Gastrocnemius medialis (tissue), 4 donors: ENCODE results near the gene ZNF880. TPM values are rescaled to one million over a fixed set of nuclear protein-coding genes. Genes with fewer than 3 reads are reported as not detected.
"Not testable (repeated sequence)": the region's sequence is repeated elsewhere in the genome, so short reads cannot be mapped to it uniquely, and the experiment has no call there.

Source experiments
- ATAC-seq, 2 donors: fragments of 150-250 bp; one replicate each; pipeline ENCODE4 v1.9.1; 2016
- DNase-seq, 2 donors: peaks; one replicate each; pipeline ENCODE4 v3.0.0-alpha.2; 2019
- H3K27ac ChIP-seq, 4 donors: fragments of 200-600 bp; sonication (generic); 1 replicate in 1 of 4; 2 replicates in 3 of 4; pipeline ENCODE4 v1.5.1; 2016 to 2018; ENCODE audit warnings: mild to moderate bottlenecking in 2 of 4, moderate library complexity in 1 of 4
- H3K27me3 ChIP-seq, 3 donors: fragments of 200-600 bp; sonication (generic) in 2 of 3; 1 replicate in 1 of 3; 2 replicates in 2 of 3; pipeline versions ENCODE4 v1.5.1 to v1.6.0; 2016 to 2019; ENCODE audit warnings: mild to moderate bottlenecking in 1 of 3, moderate library complexity in 1 of 3
- H3K36me3 ChIP-seq, 2 donors: fragments of 200-600 bp; sonication (generic) in 1 of 2; one replicate each; pipeline ENCODE4 v1.5.1; 2017 to 2018
- H3K4me1 ChIP-seq, 2 donors: fragments of 200-600 bp; sonication (generic) in 1 of 2; one replicate each; pipeline ENCODE4 v1.5.1; 2016 to 2017; ENCODE audit warnings: mild to moderate bottlenecking in 2 of 2
- H3K4me3 ChIP-seq, 4 donors: fragments of 200-600 bp; sonication (generic) in 3 of 4; 1 replicate in 1 of 4; 2 replicates in 3 of 4; pipeline ENCODE4 v1.5.1; 2016 to 2019; ENCODE audit warnings: mild to moderate bottlenecking in 2 of 4
- H3K9me3 ChIP-seq, 3 donors: fragments of 200-600 bp; sonication (generic) in 2 of 3; 1 replicate in 1 of 3; 2 replicates in 2 of 3; pipeline ENCODE4 v1.5.1; 2016 to 2019
- POLR2A ChIP-seq, 2 donors: fragments of 450-650 bp; IDR thresholded peaks; one replicate each; pipeline ENCODE4 v1.6.1; 2017; ENCODE audit warnings: antibody characterized with exemption in 2 of 2, mild to moderate bottlenecking in 2 of 2, moderate library complexity in 2 of 2
- in situ Hi-C, 4 donors: fragments of 200-750 bp; cut with MboI; loops; one replicate each; pipeline versions ENCODE4 v1.15.0 to v1.8.0; 2017; ENCODE audit warnings: low sequenced_read_pairs in 4 of 4
- intact Hi-C: fragments of 100-400 bp; cut with DNase I; formaldehyde crosslinking; loops from one replicate; pipeline ENCODE4 v1.15.1; 2023; ENCODE audit warnings: low total_unique reads
- total RNA-seq, 4 donors: library from RNA; depleted of rRNA; stranded (reverse); fragments of >200 nt; gene quantifications; one replicate each; pipeline versions ENCODE4 v1.1.0 to v1.2.3, GENCODE V29; 2016
- TF ChIP-seq, protein P1 (sequence below), 5 experiments: fragments of 450-650 bp in 3 of 5; fragments of 200-600 bp in 2 of 5; sonication (generic) in 2 of 5; IDR thresholded peaks in 4 of 5; conservative IDR thresholded peaks in 1 of 5; 1 replicate in 4 of 5; 2 replicates in 1 of 5; pipeline ENCODE4 v1.5.1; 2016 to 2019; ENCODE audit warnings: antibody characterized with exemption in 5 of 5, mild to moderate bottlenecking in 3 of 5, moderate library complexity in 3 of 5

Gene ZNF880
- total RNA-seq, 4 donors from 2014 or later: 6.1 to 12.7 (median 7.9) TPM

- peak within 1 kb of the TSS; percentile 72 to 81 (median 78) for H3K27ac ChIP-seq
- DNase-seq (peak; percentile 70 to 73), ATAC-seq (peak; percentile 94 to 99)
- peaks cover 6 to 8% of the 10 kb centered on the region in 2 donors for H3K4me1 ChIP-seq
- TF ChIP-seq POLR2A (IDR thresholded peaks at IDR 0.05): peak in 1 of 2 donors; percentile 46
- TF ChIP-seq, protein P1, sequence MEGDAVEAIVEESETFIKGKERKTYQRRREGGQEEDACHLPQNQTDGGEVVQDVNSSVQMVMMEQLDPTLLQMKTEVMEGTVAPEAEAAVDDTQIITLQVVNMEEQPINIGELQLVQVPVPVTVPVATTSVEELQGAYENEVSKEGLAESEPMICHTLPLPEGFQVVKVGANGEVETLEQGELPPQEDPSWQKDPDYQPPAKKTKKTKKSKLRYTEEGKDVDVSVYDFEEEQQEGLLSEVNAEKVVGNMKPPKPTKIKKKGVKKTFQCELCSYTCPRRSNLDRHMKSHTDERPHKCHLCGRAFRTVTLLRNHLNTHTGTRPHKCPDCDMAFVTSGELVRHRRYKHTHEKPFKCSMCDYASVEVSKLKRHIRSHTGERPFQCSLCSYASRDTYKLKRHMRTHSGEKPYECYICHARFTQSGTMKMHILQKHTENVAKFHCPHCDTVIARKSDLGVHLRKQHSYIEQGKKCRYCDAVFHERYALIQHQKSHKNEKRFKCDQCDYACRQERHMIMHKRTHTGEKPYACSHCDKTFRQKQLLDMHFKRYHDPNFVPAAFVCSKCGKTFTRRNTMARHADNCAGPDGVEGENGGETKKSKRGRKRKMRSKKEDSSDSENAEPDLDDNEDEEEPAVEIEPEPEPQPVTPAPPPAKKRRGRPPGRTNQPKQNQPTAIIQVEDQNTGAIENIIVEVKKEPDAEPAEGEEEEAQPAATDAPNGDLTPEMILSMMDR (IDR thresholded peaks at IDR 0.05 in 4 of 5, conservative IDR thresholded peaks at IDR 0.05 in 1 of 5): no peak
- peak within 1 kb of the TSS; percentile 76 to 95 (median 90) for H3K4me3 ChIP-seq
- no peaks in the 10 kb centered on the region for H3K36me3 ChIP-seq
- intact Hi-C loops (loop anchor here (1.0 kb wide), 2 partner anchors 33 to 39 kb away; partner anchors contain the start of genes ZNF480 and ZNF880), in situ Hi-C loops (no loop called here)
- H3K9me3 ChIP-seq: peaks cover 6 to 28% (median 13%) of the 10 kb centered on the region in 3 donors
- no peaks in the 10 kb centered on the region for H3K27me3 ChIP-seq
Measured at GRCh38 chr19:52336117-52336790, 33.5 kb upstream of the ZNF880 start, which contains the start of gene ZNF610. ZNF610 (plus strand) TSS chr19:52336243; CDS start chr19:52349173, 12,930 bp downstream.

DNA sequence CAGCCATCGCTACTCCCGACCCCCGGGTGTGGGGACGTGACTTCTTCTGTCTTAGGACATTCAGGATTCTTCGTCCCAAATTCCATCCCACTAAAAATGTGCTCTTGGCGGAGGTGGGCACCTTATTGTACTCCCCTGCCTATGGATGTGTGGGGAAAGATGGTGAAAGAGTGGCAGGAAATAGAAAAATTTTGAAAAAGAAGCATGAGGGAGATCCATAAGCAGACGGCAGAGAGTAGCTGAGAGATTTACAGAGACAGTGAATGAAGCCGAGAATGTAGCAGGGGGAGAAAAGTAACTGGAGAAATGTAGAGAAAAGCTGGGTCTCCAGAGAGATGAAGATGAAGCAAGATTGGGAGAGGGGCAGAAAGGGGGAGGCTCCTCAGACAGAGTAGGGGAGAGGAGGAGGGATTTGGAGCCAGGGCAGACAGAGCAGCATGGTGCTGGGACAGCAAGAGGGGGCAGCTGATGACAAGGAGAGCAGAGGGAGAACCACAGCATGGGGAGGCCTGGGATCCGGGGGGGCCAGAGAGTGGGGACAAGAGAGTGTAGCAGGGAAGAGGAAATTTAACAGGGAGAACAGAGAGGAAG is 32.8 kb upstream of the ZNF880 start:
- no peak for ATAC-seq
- intact Hi-C loops: loop anchor here (1.0 kb wide), 2 partner anchors 32 to 40 kb away; partner anchors contain the start of genes ZNF480 and ZNF880

DNA sequence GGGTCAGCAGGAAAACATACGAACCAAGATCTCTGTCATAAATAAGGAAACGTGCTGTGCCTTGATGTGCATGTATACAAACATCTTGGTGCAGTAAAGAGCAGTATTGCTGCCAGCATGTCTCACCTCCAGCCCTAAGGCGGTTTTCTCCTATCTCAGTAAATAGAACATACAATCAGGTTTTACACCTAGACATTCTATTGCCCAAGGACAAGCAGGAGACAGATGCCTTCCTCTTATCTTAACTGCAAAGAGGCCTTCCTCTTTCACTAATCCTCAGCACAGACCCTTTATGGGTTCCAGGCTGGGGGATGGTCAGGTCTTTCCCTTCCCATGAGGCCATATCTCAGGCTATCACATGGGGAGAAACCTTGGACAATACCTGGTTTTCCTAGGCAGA is 30.7 kb upstream of the ZNF880 start:
- ATAC-seq, in situ Hi-C loops, H3K9me3 ChIP-seq, H3K27me3 ChIP-seq, H3K4me3 ChIP-seq, DNase-seq, intact Hi-C loops, H3K4me1 ChIP-seq, H3K36me3 ChIP-seq, H3K27ac ChIP-seq: not testable (repeated sequence)

More for the DNA sequence above, 32.8 kb upstream of the ZNF880 start:
- TF ChIP-seq, protein P1 (IDR thresholded peaks at IDR 0.05 in 4 of 5, conservative IDR thresholded peaks at IDR 0.05 in 1 of 5): no peak
- no peak for TF ChIP-seq POLR2A (IDR thresholded peaks at IDR 0.05)
- Histone ChIP-seq H3K4me1 (peaks cover 6 to 8% of the 10 kb centered on the region in 2 donors), H3K36me3 (no peaks in the 10 kb centered on the region), H3K4me3 (peak overlapping the region; percentile 76 to 95 (median 90)), H3K27me3 (no peaks in the 10 kb centered on the region), H3K9me3 (peaks cover 0 to 22% (median 7%) of the 10 kb centered on the region in 3 donors), H3K27ac (peak overlapping the region; percentile 72 to 81 (median 78))
- DNase-seq: no peak
- in situ Hi-C loops: no loop called here

- H3K4me3 ChIP-seq: no peak overlapping the region
- ATAC-seq (no peak), DNase-seq (no peak)
- no peak overlapping the region for H3K27ac ChIP-seq
- TF ChIP-seq, protein P1 (IDR thresholded peaks at IDR 0.05 in 4 of 5, conservative IDR thresholded peaks at IDR 0.05 in 1 of 5): peak in 2 of 5 experiments; percentile 30 to 41
- TF ChIP-seq POLR2A (IDR thresholded peaks at IDR 0.05): no peak
- H3K9me3 ChIP-seq: no peaks in the 10 kb centered on the region
- no peaks in the 10 kb centered on the region for H3K27me3 ChIP-seq
- intact Hi-C loops: no loop called here
- in situ Hi-C loops: no loop called here
- no peaks in the 10 kb centered on the region for H3K4me1 ChIP-seq
- H3K36me3 ChIP-seq: peaks cover 0 to 12% of the 10 kb centered on the region in 2 donors
Measured at GRCh38 chr19:52343548-52343947, 26.2 kb upstream of the ZNF880 start.

- DNase-seq (no peak), ATAC-seq (no peak)
- H3K4me1 ChIP-seq: no peaks in the 10 kb centered on the region
- peaks cover 0 to 23% of the 10 kb centered on the region in 2 donors for H3K36me3 ChIP-seq
- H3K4me3 ChIP-seq: no peak overlapping the region
- TF ChIP-seq, protein P1 (IDR thresholded peaks at IDR 0.05 in 4 of 5, conservative IDR thresholded peaks at IDR 0.05 in 1 of 5): no peak
- no peak for TF ChIP-seq POLR2A (IDR thresholded peaks at IDR 0.05)
- intact Hi-C loops: no loop called here
- in situ Hi-C loops: no loop called here
- no peak overlapping the region for H3K27ac ChIP-seq
- no peaks in the 10 kb centered on the region for H3K27me3 ChIP-seq
- H3K9me3 ChIP-seq: no peaks in the 10 kb centered on the region
Measured at GRCh38 chr19:52345162-52345561, 24.6 kb upstream of the ZNF880 start.
